OCI-M1 (cell line): ENCODE data around the gene WASHC1.
"Not testable (repeated sequence)": the region's sequence is repeated elsewhere in the genome, so short reads cannot be mapped to it uniquely, and the experiment has no call there.

Experiments
- DNase-seq: peaks from one replicate; lab custom pipeline; 2025; lab: John Stamatoyannopoulos, UW

WASHC1 gene, protein sequence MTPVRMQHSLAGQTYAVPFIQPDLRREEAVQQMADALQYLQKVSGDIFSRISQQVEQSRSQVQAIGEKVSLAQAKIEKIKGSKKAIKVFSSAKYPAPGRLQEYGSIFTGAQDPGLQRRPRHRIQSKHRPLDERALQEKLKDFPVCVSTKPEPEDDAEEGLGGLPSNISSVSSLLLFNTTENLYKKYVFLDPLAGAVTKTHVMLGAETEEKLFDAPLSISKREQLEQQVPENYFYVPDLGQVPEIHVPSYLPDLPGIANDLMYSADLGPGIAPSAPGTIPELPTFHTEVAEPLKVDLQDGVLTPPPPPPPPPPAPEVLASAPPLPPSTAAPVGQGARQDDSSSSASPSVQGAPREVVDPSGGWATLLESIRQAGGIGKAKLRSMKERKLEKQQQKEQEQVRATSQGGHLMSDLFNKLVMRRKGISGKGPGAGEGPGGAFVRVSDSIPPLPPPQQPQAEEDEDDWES

DNA sequence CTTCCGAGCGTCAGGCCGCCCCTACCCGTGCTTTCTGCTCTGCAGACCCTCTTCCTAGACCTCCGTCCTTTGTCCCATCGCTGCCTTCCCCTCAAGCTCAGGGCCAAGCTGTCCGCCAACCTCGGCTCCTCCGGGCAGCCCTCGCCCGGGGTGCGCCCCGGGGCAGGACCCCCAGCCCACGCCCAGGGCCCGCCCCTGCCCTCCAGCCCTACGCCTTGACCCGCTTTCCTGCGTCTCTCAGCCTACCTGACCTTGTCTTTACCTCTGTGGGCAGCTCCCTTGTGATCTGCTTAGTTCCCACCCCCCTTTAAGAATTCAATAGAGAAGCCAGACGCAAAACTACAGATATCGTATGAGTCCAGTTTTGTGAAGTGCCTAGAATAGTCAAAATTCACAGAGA lies at the start of gene WASHC1:
Gene WASHC1 (minus strand): TSS at position 101 of the 400 bp plus-strand sequence. CDS start 4,457 bp downstream, outside the sequence.
- DNase-seq, result not testable (repeated sequence)

DNA sequence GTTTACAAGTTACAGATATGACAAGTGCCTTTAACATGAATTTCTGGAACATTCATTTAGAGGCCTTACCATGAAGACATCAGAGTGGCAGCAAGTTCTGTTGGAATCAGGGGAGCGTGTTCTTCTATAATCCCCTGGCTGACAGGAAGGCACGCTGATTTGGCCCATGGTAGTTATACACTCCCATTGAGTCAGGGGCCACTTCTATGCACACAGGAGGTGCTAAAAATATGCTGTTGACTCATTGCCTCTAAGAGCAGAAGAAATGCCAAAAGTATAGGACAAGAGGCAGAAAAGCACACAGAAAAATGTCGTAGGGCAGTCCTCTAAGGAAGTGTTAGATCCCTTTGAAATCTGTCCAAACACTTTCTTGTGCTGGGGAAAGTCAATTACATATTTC lies 49.1 kb upstream of the WASHC1 start:
- not testable (repeated sequence) for DNase-seq

DNA sequence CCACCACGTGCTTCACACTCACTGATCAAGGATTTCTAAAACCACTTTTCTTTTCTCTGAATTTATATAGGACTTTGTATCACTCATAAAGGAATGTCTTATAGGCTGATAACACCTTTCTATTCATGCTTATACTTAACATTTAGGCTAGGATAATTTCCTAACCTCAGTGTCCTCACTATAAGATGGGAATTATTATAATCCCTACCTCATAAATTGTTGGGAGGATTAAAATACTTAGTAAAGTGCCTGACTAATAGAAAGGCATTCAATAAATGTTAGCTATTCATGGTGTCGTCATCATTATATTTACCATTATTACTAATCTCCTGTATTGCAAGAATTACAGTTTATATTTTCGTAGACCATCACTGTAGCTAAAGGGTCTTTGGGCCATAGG lies 47.1 kb upstream of the WASHC1 start:
- DNase-seq, result not testable (repeated sequence)

DNA sequence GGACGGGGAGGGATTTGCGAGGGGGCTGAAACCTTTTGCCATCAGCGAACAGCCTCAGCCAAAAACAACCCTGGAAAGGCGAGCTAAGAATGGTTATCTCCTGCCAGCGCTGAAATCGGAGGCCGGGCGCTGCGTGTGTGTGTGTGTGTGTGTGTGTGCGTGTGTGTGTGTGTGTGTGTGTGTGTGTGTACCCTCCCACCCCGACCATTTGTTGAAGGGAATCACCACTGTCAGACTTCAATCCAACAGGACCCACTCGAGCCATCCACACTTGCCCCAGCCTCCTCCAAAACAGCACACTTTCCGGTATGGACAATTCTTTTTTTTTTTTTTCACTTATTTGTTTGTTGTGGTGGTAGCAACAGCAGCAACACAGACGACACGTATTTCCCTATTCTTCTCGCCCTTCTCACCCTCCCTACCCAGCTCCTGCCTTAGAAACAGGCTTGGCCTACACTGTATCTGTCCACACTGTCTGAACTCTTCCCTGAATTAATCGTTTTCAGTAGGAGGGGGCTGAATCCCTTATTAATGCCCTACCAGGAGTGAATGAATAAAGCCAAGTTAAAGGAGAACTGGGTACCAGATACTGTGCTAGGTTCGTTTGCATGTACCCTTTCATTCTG lies 44.8 kb upstream of the WASHC1 start:
- not testable (repeated sequence) for DNase-seq

DNA sequence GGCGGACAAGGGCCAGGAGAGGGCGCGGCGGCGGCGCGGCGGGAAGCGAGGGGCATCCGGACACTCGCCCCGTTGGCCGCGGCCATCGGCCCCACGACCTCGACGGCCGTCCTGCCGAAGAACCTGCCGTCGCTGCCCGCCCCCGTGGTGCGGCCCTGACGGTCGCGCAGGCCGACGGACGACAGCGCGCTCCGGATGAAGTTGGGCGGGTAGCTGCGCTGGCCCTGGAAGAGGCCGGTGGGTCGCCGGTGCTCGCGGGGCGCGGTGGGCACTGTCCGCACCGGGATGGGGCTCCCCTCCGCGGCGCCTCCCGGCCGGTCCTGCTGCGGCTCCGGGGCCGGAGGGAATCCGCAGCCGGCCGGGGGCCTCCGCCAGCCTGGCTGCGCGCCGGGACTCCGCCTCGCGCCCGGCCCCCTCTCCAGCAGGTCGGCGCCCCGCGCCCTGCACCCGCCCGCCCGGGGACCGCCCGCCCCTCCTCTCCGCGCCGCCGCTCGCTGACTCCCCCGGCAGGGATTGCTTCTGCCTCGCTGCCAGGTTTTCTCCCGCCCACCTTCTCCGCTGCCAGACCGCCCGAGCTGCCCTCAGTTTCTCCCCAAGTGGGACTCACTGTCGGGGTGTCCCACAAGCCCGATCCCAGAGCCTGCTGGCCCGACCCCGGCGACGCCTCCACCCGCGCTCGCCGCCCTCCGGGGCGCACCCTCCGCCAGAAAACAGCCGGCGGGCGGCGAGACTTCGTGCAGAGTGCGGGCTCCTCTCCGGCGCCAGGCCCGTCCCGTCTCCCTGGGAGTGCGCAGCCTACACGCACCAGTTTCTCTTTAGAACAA lies 44.0 kb upstream of the WASHC1 start:
- DNase-seq, result not testable (repeated sequence)

DNA sequence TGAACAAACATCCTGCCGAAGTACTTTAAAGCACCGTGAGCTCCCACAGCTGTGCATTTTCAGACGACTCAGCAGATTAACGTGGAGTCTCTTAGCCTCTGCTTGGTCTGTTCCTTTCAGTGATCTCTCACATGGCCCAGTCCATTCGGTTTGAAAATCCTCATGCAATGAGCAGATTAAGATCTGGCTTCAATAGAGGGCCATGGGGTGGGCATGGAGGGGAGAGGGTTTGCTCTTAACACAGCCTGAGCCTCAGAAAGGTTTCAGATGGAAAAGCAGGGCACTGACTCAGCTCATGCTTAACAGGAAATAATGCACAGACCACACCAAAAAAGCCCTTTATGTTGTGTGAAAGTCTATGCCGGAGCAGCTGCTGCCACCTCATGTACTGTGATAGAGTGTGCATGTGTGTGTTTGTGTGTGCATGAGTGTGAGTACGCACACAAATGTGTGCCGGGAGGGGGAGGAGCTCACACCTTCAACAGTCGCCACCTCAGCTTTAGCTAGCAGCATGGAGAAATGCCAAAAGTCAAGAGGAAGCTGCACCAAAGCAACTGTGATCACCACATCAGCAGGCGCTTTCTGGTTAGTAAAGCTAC lies 33.9 kb upstream of the WASHC1 start:
- DNase-seq, result peak; percentile 47

DNA sequence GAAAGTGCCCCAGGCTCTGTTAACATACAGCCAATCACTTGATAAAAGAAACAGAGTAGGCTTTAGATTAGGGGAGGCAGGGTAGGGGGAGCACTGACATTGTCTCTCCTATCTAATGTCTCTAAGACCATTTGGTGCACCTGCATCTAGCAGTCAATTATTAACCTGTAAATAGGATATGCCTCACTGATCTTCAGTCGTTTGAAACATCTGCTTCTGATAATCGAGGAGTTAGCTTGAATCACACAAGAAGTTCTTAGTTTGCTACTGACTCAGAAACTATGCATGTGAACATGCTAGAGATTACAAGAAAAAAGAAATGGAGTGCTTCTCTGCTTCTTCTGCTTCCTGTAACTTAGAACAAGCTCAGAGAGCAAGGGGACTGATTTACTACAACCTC lies 23.4 kb upstream of the WASHC1 start:
- DNase-seq, result not testable (repeated sequence)

DNA sequence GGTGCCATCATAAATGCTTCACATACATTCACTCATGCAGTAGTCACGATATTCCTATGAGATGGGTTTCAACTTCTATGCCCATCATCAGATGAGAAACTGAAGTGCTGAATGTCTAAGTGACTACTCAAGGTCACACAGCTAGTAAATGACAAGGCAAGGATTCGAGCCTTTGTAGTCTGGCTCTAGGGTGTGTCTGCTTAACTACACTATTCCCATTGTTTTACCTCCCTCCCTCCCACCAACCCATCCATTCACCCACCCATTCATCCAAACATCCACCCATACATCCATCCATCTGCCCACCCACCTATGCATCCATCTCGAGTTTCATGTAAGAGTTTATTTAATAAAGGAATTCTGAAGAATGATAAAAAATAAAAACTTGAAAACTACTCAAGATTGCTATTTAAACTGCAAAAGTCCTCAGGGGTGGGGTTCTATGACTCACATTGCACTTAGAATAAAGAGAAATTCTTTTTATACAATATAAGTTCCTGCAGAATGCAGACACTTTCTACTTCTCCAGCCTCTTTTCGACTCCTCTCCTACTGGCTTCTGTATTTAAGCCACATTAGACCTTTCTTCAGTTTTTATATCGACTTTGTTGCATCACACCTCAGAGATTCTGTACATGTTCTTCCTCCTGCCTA lies 19.1 kb upstream of the WASHC1 start:
- not testable (repeated sequence) for DNase-seq

DNA sequence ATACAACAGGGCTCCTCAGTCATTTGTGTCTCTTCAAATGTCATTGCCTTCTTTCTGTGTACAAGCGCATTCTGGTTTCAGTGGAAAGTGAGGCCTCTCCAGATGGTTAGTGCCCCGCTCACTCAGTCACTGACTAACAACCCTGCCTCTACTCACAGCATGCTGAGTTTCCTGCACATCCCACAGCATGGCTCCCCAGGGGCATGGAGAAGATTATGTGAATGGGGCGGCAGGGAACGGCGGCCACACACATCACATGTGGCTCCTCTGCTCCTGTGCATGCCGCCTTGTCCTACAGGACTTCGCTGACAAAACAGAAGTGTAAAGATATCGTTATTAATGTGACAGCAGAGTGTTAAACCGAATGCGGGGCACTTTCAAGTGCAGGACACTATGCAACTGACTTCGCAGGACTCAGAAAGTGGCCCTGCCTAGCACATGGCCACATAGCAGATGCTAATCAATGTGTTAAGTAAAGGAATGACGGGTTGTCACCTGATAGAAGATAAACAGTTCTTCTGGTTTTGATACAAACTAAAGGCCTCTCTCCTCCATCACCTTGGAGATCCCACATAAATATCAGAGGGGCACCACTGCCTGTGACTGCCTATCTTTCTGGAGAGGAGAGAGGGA lies 17.5 kb upstream of the WASHC1 start:
- DNase-seq, result not testable (repeated sequence)

DNA sequence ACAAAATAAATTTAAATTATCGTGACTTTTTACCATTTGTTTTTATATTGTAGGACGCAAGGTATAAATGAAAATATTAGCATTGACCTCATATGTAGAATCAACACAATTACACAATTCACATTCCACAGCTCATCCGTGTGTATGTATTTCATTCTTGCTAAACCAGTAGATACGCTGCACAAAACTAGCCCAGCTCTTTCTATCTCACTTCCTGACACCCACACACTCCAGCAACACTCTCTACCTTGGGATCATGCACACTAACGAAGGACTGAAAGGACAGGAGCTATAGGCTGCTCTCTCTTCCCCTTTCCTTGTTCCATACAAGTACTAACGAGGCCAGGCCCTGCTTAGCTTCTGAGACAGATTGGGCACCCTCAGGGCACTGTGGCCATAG lies 16.9 kb upstream of the WASHC1 start:
- DNase-seq, result not testable (repeated sequence)

DNA sequence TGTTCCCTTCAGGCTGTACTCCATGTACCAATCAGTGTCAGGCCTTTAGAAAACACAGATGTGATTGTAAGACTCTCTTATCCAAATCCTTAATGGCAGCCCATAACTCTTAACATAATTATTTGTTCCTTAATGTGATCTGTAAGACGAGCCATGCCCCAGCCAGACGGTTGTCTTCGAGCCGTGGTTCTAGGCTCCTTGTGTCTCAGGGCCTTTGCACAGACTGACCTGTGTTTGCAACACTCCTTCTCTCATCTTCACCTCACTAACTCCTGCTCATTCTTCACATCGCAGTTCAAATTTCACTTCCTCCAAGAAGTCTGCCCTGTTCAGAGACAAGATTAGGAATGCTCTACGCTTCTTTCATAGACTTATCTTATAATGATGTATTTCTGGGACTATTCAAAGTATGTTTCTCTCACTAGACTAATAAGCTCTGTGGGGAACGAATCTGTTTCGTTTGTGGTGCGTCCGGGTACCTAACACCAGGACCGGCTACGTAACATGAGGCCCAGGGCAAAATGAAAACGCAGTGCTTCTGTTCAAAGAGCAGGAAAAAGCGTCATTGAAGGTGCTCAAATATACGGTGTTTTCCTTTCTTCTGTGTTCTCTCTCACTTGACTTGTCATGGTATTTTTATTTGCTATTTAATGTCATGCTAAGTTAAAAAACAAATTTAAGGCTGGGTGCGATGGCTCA lies 16.1 kb upstream of the WASHC1 start:
- DNase-seq, result not testable (repeated sequence)

DNA sequence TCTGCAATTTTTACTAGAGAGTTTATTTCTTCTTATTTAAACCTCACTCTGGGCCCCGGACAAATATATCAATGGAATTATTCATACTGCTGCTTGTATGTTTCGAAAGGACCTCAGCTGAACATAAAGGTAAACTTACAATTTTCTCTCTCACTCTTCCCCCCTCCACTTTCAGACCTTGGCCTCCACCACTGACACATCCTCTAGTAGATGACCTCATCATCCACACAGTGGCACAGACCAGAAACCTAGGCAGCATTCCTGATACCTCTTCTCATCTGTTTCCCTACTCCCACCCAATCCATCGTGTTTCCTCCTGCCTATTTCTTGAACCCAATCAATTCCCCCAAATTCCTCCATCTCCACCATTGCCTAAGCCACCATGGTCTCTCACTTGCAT lies 15.2 kb upstream of the WASHC1 start:
- DNase-seq, result not testable (repeated sequence)

DNA sequence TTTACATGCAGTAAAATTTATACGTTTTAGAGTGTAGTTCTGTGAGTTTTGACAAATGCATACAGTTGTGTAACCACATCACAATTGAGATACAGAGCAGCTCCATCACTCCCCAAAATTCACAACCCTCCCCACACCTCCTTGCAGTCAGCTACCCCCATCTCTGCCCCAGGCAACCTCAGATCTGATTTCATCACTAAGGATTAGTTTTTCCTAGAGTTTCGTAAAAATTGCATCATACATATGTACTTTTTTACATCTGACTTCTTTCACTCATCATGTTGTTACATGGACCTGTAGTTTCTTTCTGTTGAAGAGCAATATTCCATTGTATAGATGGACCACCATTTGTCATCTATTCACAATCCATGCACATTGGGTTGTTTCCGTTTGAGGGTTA lies 14.4 kb upstream of the WASHC1 start:
- DNase-seq, result peak; percentile 23

DNA sequence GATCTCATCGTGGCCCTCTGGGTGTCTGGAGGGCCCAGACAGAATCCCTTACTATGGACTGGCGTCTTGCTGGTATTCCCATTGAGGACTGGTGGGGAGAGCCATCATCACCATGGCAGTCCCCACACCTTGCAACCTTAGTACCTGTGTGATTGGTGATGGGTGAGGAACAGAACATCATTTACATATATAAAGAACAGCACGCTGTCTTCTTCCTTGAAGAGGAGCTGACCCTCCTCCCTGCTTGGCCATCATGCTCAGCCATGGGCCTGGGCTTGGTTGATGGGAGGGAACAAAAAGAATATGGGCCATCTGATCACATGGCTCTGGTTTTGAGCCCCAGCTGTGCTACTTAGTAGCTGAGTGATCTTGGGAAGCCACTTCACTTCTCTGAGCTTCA lies 13.9 kb upstream of the WASHC1 start:
- not testable (repeated sequence) for DNase-seq

DNA sequence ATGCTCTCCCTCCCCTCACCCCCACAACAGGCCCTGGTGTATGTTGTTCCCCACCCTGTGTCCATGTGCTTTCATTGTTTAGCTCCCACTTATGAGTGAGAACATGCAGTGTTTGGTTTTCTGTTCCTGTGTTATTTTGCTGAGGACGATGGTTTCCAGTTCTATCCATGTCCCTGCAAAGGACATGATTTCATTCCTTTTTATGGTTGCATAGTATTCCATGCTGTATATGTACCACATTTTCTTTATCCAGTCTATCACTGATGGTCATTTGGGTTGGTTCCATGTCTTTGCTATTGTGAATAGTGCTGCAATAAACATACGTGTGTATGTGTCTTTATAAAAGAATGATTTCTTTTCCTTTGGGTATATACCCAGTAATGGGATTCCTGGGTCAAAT lies 12.6 kb upstream of the WASHC1 start:
- not testable (repeated sequence) for DNase-seq

DNA sequence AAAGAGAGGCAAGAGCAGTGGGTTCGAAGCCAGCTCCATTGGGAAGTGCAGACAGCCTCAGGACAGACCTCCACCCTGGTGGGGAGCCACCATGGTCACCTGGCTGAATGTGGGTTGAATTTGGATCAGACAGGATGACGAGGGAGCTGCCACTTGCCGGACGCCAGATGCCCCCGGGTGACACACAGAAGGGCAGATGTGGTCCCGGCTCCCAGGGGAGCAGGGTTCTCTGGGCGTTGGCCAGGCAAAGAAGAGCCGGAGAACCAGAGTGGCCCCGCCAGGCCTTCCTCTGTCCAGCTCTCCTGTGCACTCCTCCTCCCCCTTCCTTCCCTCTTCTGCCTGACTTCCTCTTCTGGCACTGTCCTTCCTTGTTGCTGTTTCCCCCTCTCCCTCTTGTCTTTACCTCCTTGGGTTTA lies 12.0 kb upstream of the WASHC1 start:
- DNase-seq, result peak; percentile 6

DNA sequence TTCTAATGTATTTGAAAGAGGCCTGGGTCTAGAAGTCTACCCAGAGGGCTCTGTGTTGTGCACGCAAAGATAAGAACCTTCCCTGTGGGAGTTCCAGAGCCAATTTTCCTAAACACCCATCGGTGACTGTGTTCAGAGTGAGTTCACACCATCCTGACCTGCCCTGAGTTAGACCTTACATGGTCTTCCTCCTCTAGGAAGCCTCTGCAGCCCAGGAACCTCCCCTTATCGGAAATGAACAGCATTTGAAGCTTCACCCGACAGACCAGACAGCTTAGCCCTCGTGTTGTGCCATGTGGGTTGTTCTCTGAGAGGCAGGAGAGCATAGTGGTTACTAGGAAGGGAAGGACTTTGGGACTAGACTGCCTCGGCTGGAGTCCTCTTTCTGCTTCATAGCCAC lies 3.1 kb upstream of the WASHC1 start:
- DNase-seq, result not testable (repeated sequence)

DNA sequence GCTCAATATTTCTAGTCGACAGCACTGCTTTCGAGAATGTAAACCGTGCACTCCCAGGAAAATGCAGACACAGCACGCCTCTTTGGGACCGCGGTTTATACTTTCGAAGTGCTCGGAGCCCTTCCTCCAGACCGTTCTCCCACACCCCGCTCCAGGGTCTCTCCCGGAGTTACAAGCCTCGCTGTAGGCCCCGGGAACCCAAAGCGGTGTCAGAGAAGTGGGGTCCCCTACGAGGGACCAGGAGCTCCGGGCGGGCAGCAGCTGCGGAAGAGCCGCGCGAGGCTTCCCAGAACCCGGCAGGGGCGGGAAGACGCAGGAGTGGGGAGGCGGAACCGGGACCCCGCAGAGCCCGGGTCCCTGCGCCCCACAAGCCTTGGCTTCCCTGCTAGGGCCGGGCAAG lies 481 bp downstream of the WASHC1 start:
- not testable (repeated sequence) for DNase-seq

DNA sequence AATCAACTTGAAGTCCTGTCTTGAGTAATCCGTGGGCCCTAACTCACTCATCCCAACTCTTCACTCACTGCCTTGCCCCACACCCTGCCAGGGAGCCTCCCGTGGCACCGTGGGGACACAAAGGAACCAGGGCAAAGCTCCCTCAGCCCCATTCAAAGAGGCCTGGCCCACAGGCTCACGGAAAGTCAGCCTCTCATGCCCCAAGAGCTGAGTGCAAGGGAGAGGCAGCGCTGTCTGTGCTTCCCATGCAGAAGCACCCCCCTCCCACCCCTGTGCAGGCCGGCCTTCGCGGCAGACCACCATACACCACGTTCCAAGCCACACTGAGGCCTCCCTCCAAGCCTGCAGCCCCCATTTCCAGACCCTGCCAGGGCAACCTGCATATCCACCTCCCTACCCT lies 7.6 kb downstream of the WASHC1 start:
- DNase-seq, result not testable (repeated sequence)

DNA sequence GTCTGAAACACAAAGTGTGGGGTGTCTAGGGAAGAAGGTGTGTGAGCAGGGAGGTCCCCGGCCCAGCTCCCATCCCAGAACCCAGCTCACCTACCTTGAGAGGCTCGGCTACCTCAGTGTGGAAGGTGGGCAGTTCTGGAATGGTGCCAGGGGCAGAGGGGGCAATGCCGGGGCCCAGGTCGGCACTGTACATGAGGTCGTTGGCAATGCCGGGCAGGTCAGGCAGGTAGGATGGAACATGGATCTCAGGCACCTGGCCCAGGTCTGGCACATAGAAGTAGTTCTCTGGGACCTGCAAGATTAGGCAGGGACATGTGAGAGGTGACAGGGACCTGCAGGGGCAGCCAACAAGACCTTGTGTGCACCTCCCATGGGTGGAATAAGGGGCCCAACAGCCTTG lies 12.4 kb downstream of the WASHC1 start:
- DNase-seq, result not testable (repeated sequence)
